Spinal cord (tissue), 10 donors: ENCODE results near the gene PYGO1. TPM values are rescaled to one million over a fixed set of nuclear protein-coding genes. Genes with fewer than 3 reads are reported as not detected.

Source experiments
- DNase-seq, 6 donors: peaks; one replicate each; pipeline versions ENCODE4 v3.0.0 to v3.0.0-alpha.2; 2013 to 2015; ENCODE audit warnings: low spot score in 6 of 6, low read depth in 4 of 6
- H3K27ac ChIP-seq: one replicate; pipeline ENCODE4 v1.5.1; 2013; ENCODE audit warnings: low read depth, low read length, control low read depth
- H3K27me3 ChIP-seq: one replicate; pipeline ENCODE4 v1.6.1; 2013; ENCODE audit warnings: low read length; ENCODE audit not compliant: control insufficient read depth, insufficient read depth
- H3K36me3 ChIP-seq: one replicate; pipeline ENCODE4 v1.6.1; 2013; ENCODE audit warnings: low read length; ENCODE audit not compliant: control insufficient read depth, insufficient read depth
- H3K4me1 ChIP-seq: one replicate; pipeline ENCODE4 v1.6.1; 2013; ENCODE audit warnings: low read length; ENCODE audit not compliant: control insufficient read depth, insufficient read depth
- H3K4me3 ChIP-seq: one replicate; pipeline ENCODE4 v1.5.1; 2013; ENCODE audit warnings: low read depth, low read length, control low read depth
- H3K9me3 ChIP-seq: one replicate; pipeline ENCODE4 v1.6.1; 2013; ENCODE audit warnings: low read length; ENCODE audit not compliant: control insufficient read depth, insufficient read depth
- WGBS: methylation state at CpG from one replicate; pipeline ENCODE4 v1.1.5; 2013; ENCODE audit warnings: missing lambda C conversion rate; ENCODE audit not compliant: insufficient coverage; 5-methylcytosine and 5-hydroxymethylcytosine counted together
- polyA plus RNA-seq, 2 donors: library from polyadenylated mRNA; unstranded; fragments of 120-200 nt; gene quantifications; one replicate each; pipeline ENCODE4 v1.2.1, GENCODE V29; 2013; ENCODE audit not compliant: insufficient read length in 2 of 2
- total RNA-seq, 2 donors: library from RNA; depleted of rRNA in 1 of 2; stranded (reverse); fragments of 120-200 nt in 1 of 2; fragments of >200 nt in 1 of 2; gene quantifications; one replicate each; pipeline versions ENCODE4 v1.2.3 to v1.2.4, GENCODE V29; 2013 to 2014
- donor health status: healthy.

Gene PYGO1
- total and polyA plus RNA-seq, 4 donors, result 16.5 to 33.6 (median 28.9) TPM

DNA sequence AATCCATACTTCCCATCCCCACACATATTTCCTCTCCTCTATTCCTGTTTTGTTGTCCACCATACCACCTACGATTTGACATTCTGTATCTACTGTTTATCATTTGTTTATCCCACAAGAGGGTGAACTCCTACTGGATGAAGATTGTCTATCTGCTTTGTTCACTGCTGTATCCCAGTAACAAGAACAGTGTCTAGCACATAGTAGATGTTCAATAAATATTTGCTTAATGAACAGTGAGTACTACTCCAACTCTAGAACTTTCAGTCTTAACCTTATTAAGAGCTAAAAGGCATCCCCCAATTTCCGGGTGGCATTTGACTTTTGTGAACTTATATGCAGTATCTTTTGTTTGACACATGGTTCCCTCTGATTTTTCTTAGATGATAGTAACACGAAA is 1.3 kb downstream of the PYGO1 start:
- Histone ChIP-seq H3K4me1 (peaks cover 7% of the 10 kb centered on the region), H3K9me3 (no peaks in the 10 kb centered on the region), H3K27me3 (no peaks in the 10 kb centered on the region), H3K4me3 (peak overlapping the region; percentile 68), H3K36me3 (no peaks in the 10 kb centered on the region), H3K27ac (no peak overlapping the region)
- no CpG with 5 or more reads among the region's 3 CpGs for WGBS
- peak in 2 of 6 donors; percentile 3 to 14 for DNase-seq

DNA sequence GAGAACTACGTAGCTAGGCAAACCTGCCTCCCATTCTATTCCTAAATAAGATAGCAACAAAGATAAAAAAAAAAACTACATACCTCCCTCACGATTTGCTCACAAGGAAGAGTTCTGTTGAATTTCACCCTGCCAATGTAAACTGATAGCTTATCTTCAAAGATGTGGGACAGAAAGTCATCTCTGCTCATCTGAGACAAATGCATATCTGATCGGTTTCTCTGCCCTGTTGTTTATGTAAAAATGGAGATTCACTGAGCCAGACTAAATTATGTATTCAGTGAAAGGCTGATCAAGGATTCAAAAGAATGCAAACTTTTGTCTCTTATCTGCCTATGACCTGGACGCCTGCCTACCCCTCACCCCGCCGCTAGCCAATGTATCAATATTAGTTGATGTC is 11.2 kb downstream of the PYGO1 start:
- DNase-seq, result no peak
- 70% methylated on average over 2 of the region's 6 CpGs for WGBS
- no peaks in the 10 kb centered on the region for H3K9me3 ChIP-seq
- no peaks in the 10 kb centered on the region for H3K4me1 ChIP-seq
- no peak overlapping the region for H3K27ac ChIP-seq
- no peaks in the 10 kb centered on the region for H3K36me3 ChIP-seq
- no peak overlapping the region for H3K4me3 ChIP-seq
- H3K27me3 ChIP-seq, result no peaks in the 10 kb centered on the region

DNA sequence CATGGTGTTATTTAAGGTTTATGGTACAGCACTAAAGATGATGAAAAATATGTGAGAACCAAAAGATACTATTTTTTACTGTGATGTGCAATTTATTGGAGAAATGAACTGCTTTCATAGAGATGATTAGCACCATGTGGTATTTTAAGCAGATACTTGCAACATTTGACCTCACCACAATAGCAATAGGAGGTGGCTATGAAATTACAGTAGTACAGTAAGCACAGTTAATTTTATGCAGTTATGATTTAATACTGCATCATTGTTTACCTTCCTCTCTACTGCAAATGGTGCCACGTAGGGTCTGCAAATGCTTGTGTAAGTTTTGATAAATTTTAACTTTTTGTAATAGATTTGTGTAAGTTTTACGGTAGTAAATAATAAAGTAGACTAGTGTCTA is 14.0 kb downstream of the PYGO1 start:
- no peak overlapping the region for H3K4me3 ChIP-seq
- no CpG with 5 or more reads among the region's 2 CpGs for WGBS
- H3K4me1 ChIP-seq, result no peaks in the 10 kb centered on the region
- H3K27ac ChIP-seq, result no peak overlapping the region
- no peak for DNase-seq
- H3K27me3 ChIP-seq, result no peaks in the 10 kb centered on the region
- no peaks in the 10 kb centered on the region for H3K36me3 ChIP-seq
- peaks cover 3% of the 10 kb centered on the region for H3K9me3 ChIP-seq

DNA sequence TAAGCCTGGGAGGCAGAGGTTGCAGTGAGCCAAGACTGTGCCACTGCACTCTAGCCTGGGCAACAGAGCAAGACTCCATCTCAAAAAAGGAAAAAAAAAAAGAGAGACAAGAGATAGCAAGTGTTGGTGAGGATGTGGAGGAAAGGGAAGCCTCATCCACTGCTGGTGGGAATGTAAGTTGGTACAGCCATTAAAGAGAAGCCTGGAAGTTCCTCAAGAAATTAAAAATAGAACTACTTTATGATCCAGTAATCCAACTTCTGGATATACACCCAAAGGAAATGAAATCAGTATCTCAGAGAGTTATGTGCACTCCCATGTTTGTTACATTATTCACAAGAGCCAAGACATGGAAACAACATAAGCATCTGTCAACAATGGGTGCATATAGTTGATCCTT is 14.9 kb downstream of the PYGO1 start:
- H3K27ac ChIP-seq, result no peak overlapping the region
- H3K36me3 ChIP-seq, result no peaks in the 10 kb centered on the region
- H3K27me3 ChIP-seq, result no peaks in the 10 kb centered on the region
- DNase-seq, result no peak
- H3K9me3 ChIP-seq, result peaks cover 3% of the 10 kb centered on the region
- H3K4me3 ChIP-seq, result no peak overlapping the region
- H3K4me1 ChIP-seq, result no peaks in the 10 kb centered on the region

DNA sequence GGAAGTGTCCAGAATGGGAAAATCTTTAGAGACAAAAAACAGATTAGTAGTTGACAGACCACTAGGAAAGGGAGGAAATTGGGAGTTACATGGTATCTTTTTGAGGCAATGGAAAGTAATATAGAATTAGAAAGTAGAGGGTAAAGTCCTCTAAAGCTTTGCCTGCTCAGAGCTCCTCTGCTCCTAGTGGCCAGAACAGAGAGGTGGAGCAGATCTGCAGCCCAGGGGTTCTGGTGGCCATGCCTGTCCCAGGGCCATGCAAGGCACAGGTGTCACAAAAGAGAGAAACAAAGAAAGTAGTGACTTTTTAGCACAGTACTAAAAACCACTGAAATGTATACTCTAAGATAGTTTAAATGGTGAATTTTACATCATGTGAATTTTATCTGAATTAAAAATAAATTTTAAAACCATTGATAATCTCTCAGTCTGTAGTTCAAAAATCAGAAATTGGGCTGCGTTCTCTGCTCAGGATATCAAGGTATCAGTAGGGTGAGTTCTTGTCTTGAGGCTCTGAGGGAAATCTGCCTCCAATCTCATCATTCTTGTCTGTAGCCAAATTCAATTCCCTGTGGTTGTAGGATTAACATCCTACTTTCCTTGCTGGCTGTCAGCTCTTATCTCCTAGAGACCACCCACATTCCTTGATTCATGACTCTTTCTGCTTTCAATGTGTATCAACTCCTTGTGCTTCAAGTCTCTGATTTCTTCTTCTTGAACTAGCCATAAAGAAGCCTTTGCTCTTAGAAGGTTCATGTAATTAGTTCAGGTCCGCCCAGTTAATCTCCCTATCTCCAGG is 23.6 kb downstream of the PYGO1 start:
- Histone ChIP-seq H3K27me3 (no peaks in the 10 kb centered on the region), H3K4me1 (no peaks in the 10 kb centered on the region), H3K9me3 (peaks cover 4% of the 10 kb centered on the region), H3K4me3 (no peak overlapping the region), H3K27ac (no peak overlapping the region), H3K36me3 (no peaks in the 10 kb centered on the region)
- WGBS, result no CpG with 5 or more reads among the region's 2 CpGs
- no peak for DNase-seq

DNA sequence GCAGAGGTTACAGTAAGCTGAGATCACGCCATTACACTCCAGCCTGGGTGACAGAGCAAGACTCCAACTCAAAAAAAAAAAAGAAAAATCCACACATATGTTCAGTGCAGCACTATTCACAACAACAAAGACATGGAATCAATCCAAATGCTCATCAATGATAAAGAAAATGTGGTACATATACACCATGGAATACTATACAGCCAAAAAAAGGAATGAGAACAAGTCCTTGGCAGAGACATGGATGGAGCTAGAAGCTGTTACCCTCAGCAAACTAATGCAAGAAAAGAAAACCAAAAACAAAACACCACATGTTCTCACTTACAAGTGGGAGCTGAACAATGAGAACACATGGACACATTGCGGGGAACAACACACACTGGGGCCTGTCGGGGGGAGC is 25.5 kb downstream of the PYGO1 start:
- Histone ChIP-seq H3K36me3 (no peaks in the 10 kb centered on the region), H3K9me3 (peaks cover 1% of the 10 kb centered on the region), H3K4me1 (no peaks in the 10 kb centered on the region), H3K27me3 (no peaks in the 10 kb centered on the region), H3K27ac (no peak overlapping the region), H3K4me3 (no peak overlapping the region)
- 100% methylated on average over 1 of the region's 3 CpGs for WGBS
- no peak for DNase-seq

DNA sequence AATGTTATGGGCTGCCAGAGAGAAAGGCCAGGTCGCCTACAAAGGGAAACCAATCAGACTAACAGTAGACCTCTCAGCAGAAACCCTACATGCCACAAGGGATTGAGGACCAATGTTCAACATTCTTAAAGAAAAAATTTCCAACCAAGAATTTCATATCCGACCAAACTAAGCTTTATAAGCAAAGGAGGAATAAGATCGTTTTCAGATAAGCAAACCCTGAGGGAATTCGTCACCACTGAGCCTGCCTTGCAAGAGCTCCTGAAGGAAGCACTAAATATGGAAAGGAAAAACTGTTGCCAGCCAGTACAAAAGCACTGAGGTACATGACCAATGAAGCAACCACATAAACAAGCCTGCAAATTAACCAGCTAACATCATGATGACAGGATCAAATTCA is 33.1 kb downstream of the PYGO1 start:
- Histone ChIP-seq H3K36me3 (peaks cover 3% of the 10 kb centered on the region), H3K9me3 (peaks cover 7% of the 10 kb centered on the region), H3K4me3 (no peak overlapping the region), H3K4me1 (no peaks in the 10 kb centered on the region), H3K27me3 (no peaks in the 10 kb centered on the region), H3K27ac (no peak overlapping the region)
- WGBS, result no CpG with 5 or more reads among the region's 4 CpGs
- no peak for DNase-seq

DNA sequence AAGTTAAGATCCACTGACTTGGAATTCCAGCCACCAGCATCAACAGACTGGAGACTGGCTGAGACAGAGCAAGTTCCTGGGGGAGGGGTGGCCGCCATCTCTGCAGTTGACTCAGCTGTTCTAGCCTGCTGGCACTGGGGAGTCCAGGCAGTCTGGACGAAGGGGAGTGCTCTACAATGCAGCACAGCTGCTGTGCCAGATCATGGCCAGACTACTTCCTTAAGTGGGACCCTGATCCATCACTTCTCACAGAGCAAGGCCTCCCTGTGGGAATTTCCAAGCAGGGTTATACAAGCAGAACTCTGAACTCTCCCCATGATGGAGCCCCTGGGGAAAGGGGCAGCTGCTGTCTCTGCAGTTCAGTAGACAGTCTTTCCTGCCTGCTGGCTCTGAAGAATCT is 35.2 kb downstream of the PYGO1 start:
- no peak overlapping the region for H3K4me3 ChIP-seq
- no peaks in the 10 kb centered on the region for H3K4me1 ChIP-seq
- WGBS, result 58% methylated on average over 2 of the region's 2 CpGs
- DNase-seq, result peak in 2 of 6 donors; percentile 2 to 8
- peaks cover 7% of the 10 kb centered on the region for H3K9me3 ChIP-seq
- H3K36me3 ChIP-seq, result peaks cover 6% of the 10 kb centered on the region
- H3K27ac ChIP-seq, result no peak overlapping the region
- H3K27me3 ChIP-seq, result no peaks in the 10 kb centered on the region

DNA sequence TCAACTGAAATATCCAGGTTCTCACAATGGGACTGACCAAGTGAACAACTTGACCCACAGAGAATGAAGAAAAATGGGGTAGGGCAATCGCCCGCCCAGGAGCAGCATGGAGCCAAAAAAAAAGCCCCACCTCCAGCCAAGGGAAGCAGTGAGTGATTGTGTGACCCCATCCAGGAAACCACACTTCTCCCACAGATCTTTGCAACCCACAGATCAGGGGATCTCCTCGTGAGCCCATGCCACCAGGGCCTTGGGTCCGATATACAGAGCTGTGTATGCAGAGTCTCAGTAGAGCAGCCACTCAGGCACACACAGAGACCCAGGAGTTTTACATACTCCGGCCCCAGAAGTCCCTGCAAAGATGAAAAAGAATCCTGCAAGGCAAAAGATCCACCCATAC is 35.7 kb downstream of the PYGO1 start:
- DNase-seq, result no peak
- Histone ChIP-seq H3K9me3 (peaks cover 7% of the 10 kb centered on the region), H3K27ac (no peak overlapping the region), H3K36me3 (peaks cover 6% of the 10 kb centered on the region), H3K4me1 (no peaks in the 10 kb centered on the region), H3K27me3 (no peaks in the 10 kb centered on the region), H3K4me3 (no peak overlapping the region)
- WGBS, result 100% methylated on average over 4 of the region's 5 CpGs

DNA sequence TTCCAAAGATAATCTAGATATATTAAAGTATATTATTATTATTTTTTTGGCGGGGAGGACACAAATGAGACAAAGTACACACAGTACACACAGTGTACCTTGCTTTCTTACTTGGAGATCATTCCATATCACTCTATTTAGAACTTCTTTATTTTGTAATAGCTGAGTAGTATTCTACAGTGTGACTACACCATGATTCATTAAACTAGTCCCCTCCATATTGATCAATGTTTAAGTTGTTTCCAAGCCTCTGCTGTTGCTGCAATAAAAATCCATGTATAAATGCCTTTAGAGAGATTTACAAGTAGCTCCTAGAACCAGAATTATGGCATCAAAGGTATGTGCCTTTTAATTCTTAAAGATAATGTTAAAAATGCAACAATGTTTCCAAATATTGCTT is 38.8 kb downstream of the PYGO1 start:
- no peak for DNase-seq
- no CpG with 5 or more reads among the region's 1 CpG for WGBS
- H3K4me3 ChIP-seq, result no peak overlapping the region

More for the DNA sequence above, 38.8 kb downstream of the PYGO1 start:
- Histone ChIP-seq H3K27ac (no peak overlapping the region), H3K9me3 (no peaks in the 10 kb centered on the region), H3K4me1 (no peaks in the 10 kb centered on the region), H3K36me3 (peaks cover 6% of the 10 kb centered on the region), H3K27me3 (no peaks in the 10 kb centered on the region)
